NB4 (cell line): Measurements from ENCODE around the gene CXCL1.

Experiments
- CTCF ChIP-seq: IDR thresholded peaks from one replicate; pipeline ENCODE4 v1.5.1; 2012; ENCODE audit warnings: low read depth, low read length
- POLR2A ChIP-seq: IDR thresholded peaks from 2 replicates; pipeline ENCODE4 v1.6.1; 2011; ENCODE audit warnings: mild to moderate bottlenecking; ENCODE audit not compliant: insufficient read length; ENCODE audit errors: extremely low read depth

- no peak for TF ChIP-seq POLR2A
- TF ChIP-seq CTCF = no peak
Observed at GRCh38 chr4:73904491-73904890, 35.3 kb downstream of the CXCL1 start.
